ENCODE results near the gene SNX14.

DNA sequence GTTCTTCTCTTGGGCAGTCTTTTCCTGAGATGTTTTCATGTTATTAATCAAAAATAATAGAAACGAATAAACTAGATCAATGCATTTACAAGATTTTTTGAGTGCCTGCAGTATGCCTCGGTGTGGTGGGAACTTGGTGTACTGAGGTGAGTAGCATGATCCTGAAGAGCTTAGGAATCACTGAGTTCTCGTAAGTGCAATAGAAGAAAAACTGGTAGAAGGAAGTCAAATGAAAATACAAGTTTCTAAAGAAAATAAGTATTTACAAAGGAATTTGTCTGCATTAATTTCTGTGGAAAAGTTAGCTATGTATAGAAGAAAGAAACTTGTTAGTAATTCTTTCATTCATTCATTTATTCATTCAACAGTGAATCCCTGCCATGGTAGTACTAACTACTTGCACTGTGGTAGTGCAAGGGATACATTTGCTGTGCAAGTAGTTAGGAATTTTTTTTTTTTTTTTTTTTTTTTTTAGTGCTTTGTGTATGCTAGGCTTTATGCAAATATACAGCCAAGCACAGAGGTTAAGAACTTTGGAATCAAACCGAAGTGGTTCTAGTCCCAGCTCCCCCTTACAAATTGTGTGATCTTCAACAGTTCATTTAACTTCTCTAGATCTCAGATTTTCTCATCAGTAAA lies 129.9 kb downstream of the SNX14 start:
- no peak for TF ChIP-seq POLR2A (IDR thresholded peaks at IDR 0.05)
- TF ChIP-seq, protein P1, sequence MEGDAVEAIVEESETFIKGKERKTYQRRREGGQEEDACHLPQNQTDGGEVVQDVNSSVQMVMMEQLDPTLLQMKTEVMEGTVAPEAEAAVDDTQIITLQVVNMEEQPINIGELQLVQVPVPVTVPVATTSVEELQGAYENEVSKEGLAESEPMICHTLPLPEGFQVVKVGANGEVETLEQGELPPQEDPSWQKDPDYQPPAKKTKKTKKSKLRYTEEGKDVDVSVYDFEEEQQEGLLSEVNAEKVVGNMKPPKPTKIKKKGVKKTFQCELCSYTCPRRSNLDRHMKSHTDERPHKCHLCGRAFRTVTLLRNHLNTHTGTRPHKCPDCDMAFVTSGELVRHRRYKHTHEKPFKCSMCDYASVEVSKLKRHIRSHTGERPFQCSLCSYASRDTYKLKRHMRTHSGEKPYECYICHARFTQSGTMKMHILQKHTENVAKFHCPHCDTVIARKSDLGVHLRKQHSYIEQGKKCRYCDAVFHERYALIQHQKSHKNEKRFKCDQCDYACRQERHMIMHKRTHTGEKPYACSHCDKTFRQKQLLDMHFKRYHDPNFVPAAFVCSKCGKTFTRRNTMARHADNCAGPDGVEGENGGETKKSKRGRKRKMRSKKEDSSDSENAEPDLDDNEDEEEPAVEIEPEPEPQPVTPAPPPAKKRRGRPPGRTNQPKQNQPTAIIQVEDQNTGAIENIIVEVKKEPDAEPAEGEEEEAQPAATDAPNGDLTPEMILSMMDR (IDR thresholded peaks at IDR 0.05) = no peak
